ENCODE results near the gene PPIG.

Gene PPIG

GRCh38 chr2:169690958-169691357, 106.8 kb downstream of the PPIG start:
- TF ChIP-seq REST (IDR thresholded peaks at IDR 0.05; ENCODE audit: insufficient read depth in 1 of 2, low read depth in 2 of 2, low read length in 2 of 2) (no peak), POLR2AphosphoS5 (IDR thresholded peaks at IDR 0.05; ENCODE audit: low read depth, low read length) (no peak), SIN3A (IDR thresholded peaks at IDR 0.05; ENCODE audit: borderline replicate concordance, insufficient read depth, low read length) (no peak), FOXP2 (optimal IDR thresholded peaks at IDR 0.05; ENCODE audit: borderline replicate concordance, extremely low read depth, extremely low read length, insufficient read depth) (no peak), TAF1 (IDR thresholded peaks at IDR 0.05; ENCODE audit: borderline replicate concordance, insufficient read depth, low read length) (no peak)
